GM21447 (cell line): ENCODE measurements around the gene CCDC89.
"Not testable (repeated sequence)": the region's sequence is repeated elsewhere in the genome, so short reads cannot be mapped to it uniquely, and the experiment has no call there.

ENCODE experiments used
- ATAC-seq: cut with Tn5 transposase; IDR thresholded peaks from one replicate; pipeline ENCODE4 v1.9.1; 2021; ENCODE audit not compliant: unreplicated experiment

Gene CCDC89

GRCh38 chr11:85694385-85694980, 8.5 kb upstream of the CCDC89 start:
- no peak for ATAC-seq

- ATAC-seq: no peak
Observed at GRCh38 chr11:85685125-85685819, 723 bp downstream of the CCDC89 start.

GRCh38 chr11:85682330-85683305, 3.4 kb downstream of the CCDC89 start:
- no peak for ATAC-seq

GRCh38 chr11:85680897-85681296, 5.1 kb downstream of the CCDC89 start:
- ATAC-seq: no peak

GRCh38 chr11:85679576-85679975, 6.4 kb downstream of the CCDC89 start:
- ATAC-seq: no peak

GRCh38 chr11:85673393-85673792, 12.6 kb downstream of the CCDC89 start:
- no peak for ATAC-seq

- ATAC-seq: no peak
Observed at GRCh38 chr11:85672105-85672902, 13.7 kb downstream of the CCDC89 start.

GRCh38 chr11:85670949-85671663, 14.9 kb downstream of the CCDC89 start:
- ATAC-seq: not testable (repeated sequence)

GRCh38 chr11:85668157-85668556, 17.8 kb downstream of the CCDC89 start:
- no peak for ATAC-seq

GRCh38 chr11:85666687-85667086, 19.3 kb downstream of the CCDC89 start:
- ATAC-seq: no peak

GRCh38 chr11:85665733-85666132, 20.3 kb downstream of the CCDC89 start:
- no peak for ATAC-seq

GRCh38 chr11:85664615-85665481, 21.1 kb downstream of the CCDC89 start, which contains the start of gene CREBZF:
CREBZF (minus strand) TSS chr11:85665129; CDS start chr11:85664875, 254 bp downstream.
- ATAC-seq: peak; percentile 85

- peak; percentile 71 for ATAC-seq
Observed at GRCh38 chr11:85663753-85664614, 22.0 kb downstream of the CCDC89 start.

- no peak for ATAC-seq
Observed at GRCh38 chr11:85663080-85663752, 22.8 kb downstream of the CCDC89 start.

- ATAC-seq: no peak
Observed at GRCh38 chr11:85661972-85662664, 23.9 kb downstream of the CCDC89 start.

GRCh38 chr11:85658180-85658579, 27.8 kb downstream of the CCDC89 start:
- no peak for ATAC-seq

- ATAC-seq: no peak
Observed at GRCh38 chr11:85656777-85657176, 29.2 kb downstream of the CCDC89 start.
